Measurements from ENCODE around the gene ASIP. TPM values are rescaled to one million over a fixed set of nuclear protein-coding genes. Genes with fewer than 3 reads are reported as not detected.

Gene ASIP
- total and polyA plus RNA-seq, 2 of the 13 experiments (the other 11 are each of a cell fraction or from before 2014, with no cell fraction given) = not detected

- in situ Hi-C loops (cut with HindIII; ENCODE audit: extremely low pct_ligation_motif_present, low pct_unique_long_range_greater_than_20kb) = loop anchor here (10.0 kb wide), 1 partner anchor 405 kb away; the partner anchor contains the start of gene TP53INP2
- TF ChIP-seq ZSCAN31 (CRISPR knock-in tag; IDR thresholded peaks at IDR 0.05; ENCODE audit: low read depth) = 0 out of 2 replicates have a peak, but pooled peaks have one; percentile 32
- TF ChIP-seq, protein P1, sequence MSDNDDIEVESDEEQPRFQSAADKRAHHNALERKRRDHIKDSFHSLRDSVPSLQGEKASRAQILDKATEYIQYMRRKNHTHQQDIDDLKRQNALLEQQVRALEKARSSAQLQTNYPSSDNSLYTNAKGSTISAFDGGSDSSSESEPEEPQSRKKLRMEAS (IDR thresholded peaks at IDR 0.05) = 0 out of 2 replicates have a peak, but pooled peaks have one; percentile 3
- 0 out of 2 replicates have a peak, but pooled peaks have one; percentile 60 for TF ChIP-seq ZNF747 (CRISPR knock-in tag; IDR thresholded peaks at IDR 0.05; ENCODE audit: borderline replicate concordance)
- no peak for TF ChIP-seq SRSF4 (IDR thresholded peaks at IDR 0.05; ENCODE audit: low read depth, low read length, poor library complexity, severe bottlenecking)
- TF ChIP-seq MAZ (IDR thresholded peaks at IDR 0.05; ENCODE audit: borderline replicate concordance, low read depth, low read length) = no peak
- TF ChIP-seq MAZ (CRISPR knock-in tag; IDR thresholded peaks at IDR 0.05; ENCODE audit: low read depth) = 0 out of 2 replicates have a peak, but pooled peaks have one; percentile 45
- H3K27ac ChIP-seq (ENCODE audit: extremely low read length, insufficient read depth, low read length) = no peak overlapping the region
- ATAC-seq = no peak
- no peaks in the 10 kb centered on the region; a peak in 1 of 5 replicates for H3K27me3 ChIP-seq (ENCODE audit: control insufficient read depth in 1 of 2, insufficient read depth in 2 of 2, low read length in 2 of 2)
- FAIRE-seq = no peak
- peaks cover 12 to 25% of the 10 kb centered on the region in 2 experiments for H3K36me3 ChIP-seq (replicated peaks in 1 of 2; ENCODE audit: control insufficient read depth in 1 of 2, insufficient read depth in 2 of 2, low read length in 2 of 2)
- peak overlapping the region; percentile 85 for H3K4me2 ChIP-seq (ENCODE audit: low read depth, low read length)
- BruUV-seq (replicated peaks) = no TSS peak
- intact Hi-C loops (cut with micrococcal nuclease; ENCODE audit: unreplicated experiment) = no loop called here
- DNase-seq (ENCODE audit: low spot score) = no peak
- CTCF ChIA-PET (ENCODE audit: low intra/inter-chr PET ratio, low total read pairs) = interaction anchor here (3.2 kb wide), 1 partner anchor 12 kb away, joined by 19 read pairs; no protein-coding TSS in a partner anchor
- 83% methylated on average over 11 of the region's 11 CpGs for WGBS (ENCODE audit: low lambda C conversion rate)
- peaks cover 64% of the 10 kb centered on the region for H3K4me1 ChIP-seq (ENCODE audit: insufficient read depth, low read length)
- H3K9ac ChIP-seq (ENCODE audit: insufficient read depth, low read depth, low read length) = no peak overlapping the region
- H3K4me3 ChIP-seq (replicated peaks in 1 of 3; ENCODE audit: insufficient read depth in 1 of 3, low read depth in 2 of 3, low read length in 3 of 3) = no peak overlapping the region
- POLR2A ChIA-PET = interaction anchor here (1.4 to 6.5 kb wide), 7 partner anchors 9 to 223 kb away, joined by 3 to 144 read pairs (median 8); partner anchors contain the start of genes DYNLRB1 and ITCH
- peaks cover 49% of the 10 kb centered on the region for H4K20me1 ChIP-seq (ENCODE audit: insufficient read depth, low read length)
- no peaks in the 10 kb centered on the region for H3K9me3 ChIP-seq (ENCODE audit: low read length)
- H3K79me2 ChIP-seq (ENCODE audit: insufficient read depth, low read length) = peaks cover 67% of the 10 kb centered on the region
- H2AFZ ChIP-seq (ENCODE audit: low read length) = no peak overlapping the region
Measured at GRCh38 chr20:34299556-34300255, 58.5 kb downstream of the ASIP start.

Measured in HepG2 (cell line).